ENCODE measurements around the gene SND1. TPM values are rescaled to one million over a fixed set of nuclear protein-coding genes. Genes with fewer than 3 reads are reported as not detected.

SND1 gene
- total and polyA plus RNA-seq, 4 donors = 59.4 to 214 (median 84.1) TPM

- no peaks in the 10 kb centered on the region for H3K9me3 ChIP-seq (ENCODE audit: control insufficient read depth in 4 of 4, low read length in 3 of 4)
- WGBS = 87% methylated on average over 6 of the region's 6 CpGs
- no peak for DNase-seq (ENCODE audit: low spot score)
- H3K27ac ChIP-seq (ENCODE audit: low read depth in 1 of 2, low read length in 2 of 2) = no peak overlapping the region
- no peak overlapping the region for H3K4me3 ChIP-seq (ENCODE audit: low read depth in 1 of 3, low read length in 3 of 3)
- H3K4me1 ChIP-seq (ENCODE audit: control insufficient read depth in 4 of 4, insufficient read depth in 4 of 4, low read length in 3 of 4) = peaks cover 0 to 2% (median 0%) of the 10 kb centered on the region in 4 donors
- no peak overlapping the region for H3K9ac ChIP-seq (ENCODE audit: low read depth in 1 of 2, low read length in 2 of 2)
- H3K27me3 ChIP-seq (ENCODE audit: control insufficient read depth in 4 of 4, insufficient read depth in 4 of 4, low read length in 3 of 4) = no peaks in the 10 kb centered on the region
- TF ChIP-seq ATF3 (IDR thresholded peaks at IDR 0.05) (no peak), YY1 (IDR thresholded peaks at IDR 0.05) (no peak), EGR1 (IDR thresholded peaks at IDR 0.05; ENCODE audit: low read depth in 2 of 2) (no peak), RAD21 (IDR thresholded peaks at IDR 0.05) (no peak), JUND (IDR thresholded peaks at IDR 0.05) (no peak), FOXA1 (IDR thresholded peaks at IDR 0.05) (no peak), SP1 (IDR thresholded peaks at IDR 0.05) (no peak)
- TF ChIP-seq, protein P1, sequence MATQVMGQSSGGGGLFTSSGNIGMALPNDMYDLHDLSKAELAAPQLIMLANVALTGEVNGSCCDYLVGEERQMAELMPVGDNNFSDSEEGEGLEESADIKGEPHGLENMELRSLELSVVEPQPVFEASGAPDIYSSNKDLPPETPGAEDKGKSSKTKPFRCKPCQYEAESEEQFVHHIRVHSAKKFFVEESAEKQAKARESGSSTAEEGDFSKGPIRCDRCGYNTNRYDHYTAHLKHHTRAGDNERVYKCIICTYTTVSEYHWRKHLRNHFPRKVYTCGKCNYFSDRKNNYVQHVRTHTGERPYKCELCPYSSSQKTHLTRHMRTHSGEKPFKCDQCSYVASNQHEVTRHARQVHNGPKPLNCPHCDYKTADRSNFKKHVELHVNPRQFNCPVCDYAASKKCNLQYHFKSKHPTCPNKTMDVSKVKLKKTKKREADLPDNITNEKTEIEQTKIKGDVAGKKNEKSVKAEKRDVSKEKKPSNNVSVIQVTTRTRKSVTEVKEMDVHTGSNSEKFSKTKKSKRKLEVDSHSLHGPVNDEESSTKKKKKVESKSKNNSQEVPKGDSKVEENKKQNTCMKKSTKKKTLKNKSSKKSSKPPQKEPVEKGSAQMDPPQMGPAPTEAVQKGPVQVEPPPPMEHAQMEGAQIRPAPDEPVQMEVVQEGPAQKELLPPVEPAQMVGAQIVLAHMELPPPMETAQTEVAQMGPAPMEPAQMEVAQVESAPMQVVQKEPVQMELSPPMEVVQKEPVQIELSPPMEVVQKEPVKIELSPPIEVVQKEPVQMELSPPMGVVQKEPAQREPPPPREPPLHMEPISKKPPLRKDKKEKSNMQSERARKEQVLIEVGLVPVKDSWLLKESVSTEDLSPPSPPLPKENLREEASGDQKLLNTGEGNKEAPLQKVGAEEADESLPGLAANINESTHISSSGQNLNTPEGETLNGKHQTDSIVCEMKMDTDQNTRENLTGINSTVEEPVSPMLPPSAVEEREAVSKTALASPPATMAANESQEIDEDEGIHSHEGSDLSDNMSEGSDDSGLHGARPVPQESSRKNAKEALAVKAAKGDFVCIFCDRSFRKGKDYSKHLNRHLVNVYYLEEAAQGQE (IDR thresholded peaks at IDR 0.05) = no peak
- peaks cover 0 to 4% (median 0%) of the 10 kb centered on the region in 4 donors for H3K36me3 ChIP-seq (ENCODE audit: control insufficient read depth in 4 of 4, insufficient read depth in 3 of 4, low read depth in 1 of 4, low read length in 3 of 4)
Measured at GRCh38 chr7:127870231-127870907, 218.4 kb downstream of the SND1 start.

DNA sequence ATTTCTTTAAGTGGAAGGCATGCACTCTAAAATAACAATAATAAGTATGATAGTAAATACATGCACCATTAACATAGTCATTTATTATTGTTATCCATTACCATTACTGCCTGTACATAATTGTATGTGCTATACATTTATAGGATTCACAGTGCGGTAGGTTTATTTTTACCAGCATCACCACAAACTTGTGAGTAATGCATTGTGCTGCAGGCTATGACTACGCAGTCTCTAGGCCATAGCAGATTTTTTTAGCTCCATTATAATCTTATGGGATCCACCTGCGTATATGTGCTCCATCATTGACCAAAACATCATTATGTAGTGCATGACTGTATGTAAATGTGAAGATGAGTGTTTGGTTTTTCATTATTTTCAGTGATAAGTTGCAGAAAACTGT, 219.2 kb downstream of the SND1 start:
- H3K36me3 ChIP-seq (ENCODE audit: control insufficient read depth in 4 of 4, insufficient read depth in 3 of 4, low read depth in 1 of 4, low read length in 3 of 4) = peaks cover 0 to 4% (median 0%) of the 10 kb centered on the region in 4 donors
- TF ChIP-seq FOXA1 (IDR thresholded peaks at IDR 0.05) = no peak
- TF ChIP-seq MAX (IDR thresholded peaks at IDR 0.05) = no peak
- TF ChIP-seq RXRA (IDR thresholded peaks at IDR 0.05) = no peak
- TF ChIP-seq HNF4G (IDR thresholded peaks at IDR 0.05) = no peak
- TF ChIP-seq RAD21 (IDR thresholded peaks at IDR 0.05) = no peak
- no peak for TF ChIP-seq FOXA2 (IDR thresholded peaks at IDR 0.05)
- no peak for TF ChIP-seq GABPA (IDR thresholded peaks at IDR 0.05 in 1 of 2, conservative IDR thresholded peaks at IDR 0.05 in 1 of 2)
- TF ChIP-seq TAF1 (conservative IDR thresholded peaks at IDR 0.05) = no peak
- no peak for TF ChIP-seq YY1 (IDR thresholded peaks at IDR 0.05)
- no peak for TF ChIP-seq HNF4A (conservative IDR thresholded peaks at IDR 0.05)
- no peak overlapping the region for H3K9ac ChIP-seq (ENCODE audit: low read depth in 1 of 2, low read length in 2 of 2)
- no peaks in the 10 kb centered on the region for H3K27me3 ChIP-seq (ENCODE audit: control insufficient read depth in 4 of 4, insufficient read depth in 4 of 4, low read length in 3 of 4)
- peaks cover 0 to 2% (median 0%) of the 10 kb centered on the region in 4 donors for H3K4me1 ChIP-seq (ENCODE audit: control insufficient read depth in 4 of 4, insufficient read depth in 4 of 4, low read length in 3 of 4)
- no peak for DNase-seq (ENCODE audit: low spot score)
- no peaks in the 10 kb centered on the region for H3K9me3 ChIP-seq (ENCODE audit: control insufficient read depth in 4 of 4, low read length in 3 of 4)
- H3K4me3 ChIP-seq (ENCODE audit: low read depth in 1 of 3, low read length in 3 of 3) = no peak overlapping the region
- WGBS = 97% methylated on average over 3 of the region's 3 CpGs
- no peak overlapping the region for H3K27ac ChIP-seq (ENCODE audit: low read depth in 1 of 2, low read length in 2 of 2)

DNA sequence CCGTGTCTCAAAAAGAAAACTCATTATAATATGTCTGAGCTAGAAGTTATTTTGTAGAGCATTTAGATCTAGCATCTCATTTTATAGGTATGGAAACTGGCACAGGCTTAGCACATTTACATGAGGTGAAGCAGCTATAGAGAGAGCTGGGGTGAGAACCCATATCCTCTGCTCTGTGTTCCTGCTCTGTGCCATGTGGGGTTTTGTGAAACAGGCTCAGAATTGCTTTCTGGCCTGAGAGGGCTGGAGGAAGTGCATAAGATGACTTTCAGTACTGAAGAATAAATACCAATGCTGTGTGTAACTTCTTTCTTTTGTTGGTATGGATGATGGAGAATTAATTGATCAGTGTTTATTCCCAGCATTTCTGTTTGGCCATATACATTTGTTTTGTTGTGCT, 220.1 kb downstream of the SND1 start:
- Histone ChIP-seq H3K4me1 (ENCODE audit: control insufficient read depth in 4 of 4, insufficient read depth in 4 of 4, low read length in 3 of 4) (peaks cover 0 to 2% (median 0%) of the 10 kb centered on the region in 4 donors), H3K27ac (ENCODE audit: low read depth in 1 of 2, low read length in 2 of 2) (no peak overlapping the region), H3K27me3 (ENCODE audit: control insufficient read depth in 4 of 4, insufficient read depth in 4 of 4, low read length in 3 of 4) (no peaks in the 10 kb centered on the region), H3K36me3 (ENCODE audit: control insufficient read depth in 4 of 4, insufficient read depth in 3 of 4, low read depth in 1 of 4, low read length in 3 of 4) (peaks cover 0 to 3% (median 0%) of the 10 kb centered on the region in 4 donors), H3K9me3 (ENCODE audit: control insufficient read depth in 4 of 4, low read length in 3 of 4) (no peaks in the 10 kb centered on the region), H3K9ac (ENCODE audit: low read depth in 1 of 2, low read length in 2 of 2) (no peak overlapping the region), H3K4me3 (ENCODE audit: low read depth in 1 of 3, low read length in 3 of 3) (no peak overlapping the region)
- 97% methylated on average over 1 of the region's 1 CpG for WGBS
- DNase-seq (ENCODE audit: low spot score) = no peak
- TF ChIP-seq FOXA2 (IDR thresholded peaks at IDR 0.05) = no peak
- no peak for TF ChIP-seq NR2F2 (IDR thresholded peaks at IDR 0.05)
- TF ChIP-seq TAF1 (conservative IDR thresholded peaks at IDR 0.05) = no peak

Measured in liver (tissue), 9 donors.